Myocyte (in vitro differentiated cells): ENCODE data around the gene CIC. TPM values are rescaled to one million over a fixed set of nuclear protein-coding genes. Genes with fewer than 3 reads are reported as not detected.

Experiments used
- DNase-seq: peaks from one replicate; pipeline ENCODE4 v3.0.0-alpha.2; 2012; ENCODE audit warnings: low read depth
- total RNA-seq: library from RNA; depleted of rRNA; stranded (reverse); fragments of >200 nt; gene quantifications from 2 replicates; pipeline ENCODE4 v1.2.3, GENCODE V29; 2014

The CIC gene
- total RNA-seq, 1 donor from 2014 or later = 49.0 TPM

DNA sequence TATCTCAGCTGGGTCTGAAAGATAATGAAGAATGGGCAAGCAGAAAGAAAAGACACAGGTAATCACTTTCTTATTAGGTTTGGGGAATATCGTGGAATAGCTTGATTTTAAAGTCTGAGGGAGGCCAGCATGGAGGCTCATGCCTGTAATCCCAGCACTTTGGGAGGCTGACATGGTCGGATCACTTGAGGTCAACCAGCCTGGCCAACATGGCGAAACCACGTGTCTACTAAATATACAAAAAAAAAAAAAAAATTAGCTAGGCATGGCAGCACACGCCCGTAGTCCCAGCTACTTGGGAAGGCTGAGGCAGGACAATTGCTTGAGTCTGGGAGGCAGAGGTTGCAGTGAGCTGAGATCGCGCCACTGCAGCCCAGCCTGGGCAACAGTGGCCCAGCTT lies 34.8 kb downstream of the CIC start:
- no peak for DNase-seq

DNA sequence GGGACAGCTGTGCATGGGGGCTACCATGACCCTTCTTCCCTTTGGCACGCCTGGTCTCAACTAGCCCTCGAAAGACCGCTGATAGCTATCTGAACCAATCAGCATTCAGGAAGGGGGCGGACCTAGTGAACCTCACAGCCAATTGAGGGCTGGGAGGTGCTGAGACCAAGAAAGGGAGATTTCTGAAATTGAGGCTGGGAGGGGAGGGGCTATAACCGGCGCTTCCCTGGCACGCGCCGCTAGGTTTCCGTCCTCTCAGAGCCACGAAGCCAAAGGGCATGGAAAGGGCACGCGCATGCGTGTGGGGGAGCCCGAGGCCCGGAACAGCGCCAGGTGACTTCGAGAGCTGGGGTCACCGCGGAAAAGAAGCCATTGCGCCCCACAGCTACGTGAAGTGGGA lies 37.6 kb downstream of the CIC start:
- DNase-seq = no peak

DNA sequence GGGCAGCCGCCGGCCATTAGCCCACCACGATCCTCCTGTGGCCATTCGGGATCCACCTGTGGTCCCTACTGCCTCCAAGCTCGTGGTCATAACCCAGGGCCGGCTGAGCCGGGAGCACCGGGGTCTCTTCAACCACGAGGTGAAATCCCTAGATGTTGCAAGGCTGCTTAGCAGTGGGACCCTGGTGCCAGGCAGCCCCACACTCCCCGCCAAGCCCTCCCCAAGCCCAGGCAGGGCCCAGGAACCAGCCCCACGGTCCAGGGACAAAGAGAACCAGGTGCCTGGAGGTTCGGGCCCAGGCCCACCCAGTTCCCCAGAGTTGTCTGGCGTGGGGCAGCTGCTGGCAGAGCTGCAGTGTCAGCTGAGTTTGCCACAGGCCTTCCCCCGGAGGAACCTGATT lies 40.6 kb downstream of the CIC start:
- no peak for DNase-seq

DNA sequence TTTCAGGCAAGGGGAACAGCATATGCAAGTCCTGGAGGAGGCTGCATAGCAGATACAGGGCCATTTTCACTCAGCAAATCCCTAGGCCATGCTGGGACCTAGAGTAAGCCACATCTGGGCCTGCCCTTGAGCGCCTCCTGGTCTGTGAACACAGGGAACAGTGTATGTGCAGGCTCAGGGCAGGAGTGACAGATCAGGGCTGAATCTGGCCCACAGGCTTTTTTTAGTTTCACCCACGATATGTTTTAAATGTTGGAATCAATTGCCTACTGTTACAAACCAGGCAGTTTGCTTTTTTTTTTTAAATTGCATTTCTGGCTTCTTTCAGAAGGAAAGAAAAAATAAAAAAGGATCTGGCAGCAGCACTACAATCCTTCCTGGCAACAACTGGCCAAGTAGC lies 42.6 kb downstream of the CIC start:
- no peak for DNase-seq

DNA sequence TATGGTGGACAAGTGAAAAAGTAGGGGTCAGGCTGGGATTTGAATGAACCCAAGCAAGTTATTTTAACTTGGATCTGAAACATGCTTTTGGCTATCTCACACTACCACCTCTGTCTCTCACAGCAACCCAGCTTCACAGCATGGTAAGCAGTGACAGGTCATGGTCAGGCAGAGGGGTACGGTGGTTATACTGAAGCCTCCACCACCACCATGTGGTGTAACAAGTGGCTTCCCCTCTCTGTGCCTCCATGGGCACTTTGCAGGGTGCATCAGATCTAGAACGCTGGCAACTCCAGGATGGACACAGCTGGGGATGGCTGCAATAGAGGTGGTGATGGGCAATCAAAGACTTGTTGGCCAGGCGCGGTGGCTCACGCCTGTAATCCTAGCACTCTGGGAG lies 43.3 kb downstream of the CIC start:
- DNase-seq = no peak

DNA sequence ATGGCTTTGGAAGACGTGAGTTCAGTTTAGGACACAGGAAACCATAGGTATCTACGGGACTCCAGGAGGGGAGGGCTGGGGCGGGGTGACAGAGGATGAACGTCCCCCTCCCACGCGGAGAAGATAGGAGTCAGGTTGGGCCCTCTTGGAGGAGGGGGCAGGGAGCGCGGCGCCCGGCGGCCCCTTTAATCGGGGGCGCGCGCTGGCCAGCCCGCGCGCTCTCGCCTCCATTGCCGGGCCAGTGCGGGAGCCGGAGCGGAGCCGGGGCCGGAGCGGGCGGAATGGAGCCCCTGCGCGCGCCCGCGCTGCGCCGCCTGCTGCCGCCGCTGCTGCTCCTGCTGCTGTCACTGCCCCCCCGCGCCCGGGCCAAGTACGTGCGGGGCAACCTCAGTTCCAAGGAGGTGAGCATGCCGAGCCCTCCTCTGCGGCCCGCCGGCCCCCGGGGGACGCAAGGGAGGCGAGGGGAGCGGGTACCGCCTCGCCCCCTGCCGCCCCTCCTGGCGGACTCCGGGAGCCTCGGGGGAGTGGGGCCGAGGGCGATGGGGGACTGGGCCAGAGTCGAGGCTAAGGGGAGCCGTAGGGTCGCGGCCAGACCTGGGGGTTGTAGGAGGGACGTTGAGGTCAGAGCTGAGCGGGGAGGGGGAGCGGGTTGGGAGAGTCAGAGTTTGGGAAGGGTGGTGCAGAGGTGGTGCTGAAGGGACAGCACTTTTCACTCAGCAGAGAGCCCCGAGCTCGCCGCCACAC lies 44.2 kb downstream of the CIC start, which contains the start of gene TMEM145:
TMEM145 (plus strand) TSS at position 214 of the 744 bp plus-strand sequence; CDS start at position 282, 68 bp downstream.
- DNase-seq = peak; percentile 64

DNA sequence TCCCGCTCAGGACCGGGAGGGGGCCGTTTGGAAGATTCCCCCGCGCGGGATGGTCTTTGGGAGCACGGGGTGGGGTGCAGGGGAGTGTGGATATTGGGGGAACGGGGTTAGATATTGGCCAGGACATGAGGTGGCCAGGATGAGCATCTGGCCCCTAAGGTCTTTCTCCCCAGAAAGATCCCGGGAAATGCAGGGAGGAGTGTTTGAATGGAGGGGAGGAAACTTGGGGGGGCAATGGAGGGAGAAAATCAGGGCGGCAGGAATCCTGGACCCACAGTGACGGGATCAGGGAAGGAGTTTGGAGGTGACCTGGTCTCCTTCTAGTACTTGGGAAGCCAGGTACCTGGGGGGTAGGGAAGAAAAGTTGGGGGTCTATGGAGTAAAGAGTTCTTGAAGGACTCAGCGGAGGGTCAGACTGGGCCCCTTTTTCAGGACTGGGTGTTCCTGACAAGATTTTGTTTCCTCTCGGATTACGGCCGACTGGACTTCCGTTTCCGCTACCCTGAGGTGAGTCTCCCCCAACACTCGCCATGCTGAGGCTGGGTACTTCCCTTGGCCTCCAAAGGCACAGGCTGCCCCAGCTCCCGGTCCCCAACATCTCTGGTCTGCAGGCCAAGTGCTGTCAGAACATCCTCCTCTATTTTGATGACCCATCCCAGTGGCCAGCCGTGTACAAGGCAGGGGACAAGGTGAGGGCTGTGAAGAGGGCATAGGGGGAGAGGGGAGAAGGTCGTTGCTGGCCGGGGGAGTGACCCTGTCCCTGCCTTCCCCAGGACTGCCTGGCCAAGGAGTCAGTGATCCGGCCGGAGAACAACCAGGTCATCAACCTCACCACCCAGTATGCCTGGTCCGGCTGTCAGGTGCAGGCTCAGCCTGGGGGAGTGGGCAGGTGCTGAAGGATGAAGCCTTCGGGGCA lies 45.0 kb downstream of the CIC start:
- DNase-seq = no peak

DNA sequence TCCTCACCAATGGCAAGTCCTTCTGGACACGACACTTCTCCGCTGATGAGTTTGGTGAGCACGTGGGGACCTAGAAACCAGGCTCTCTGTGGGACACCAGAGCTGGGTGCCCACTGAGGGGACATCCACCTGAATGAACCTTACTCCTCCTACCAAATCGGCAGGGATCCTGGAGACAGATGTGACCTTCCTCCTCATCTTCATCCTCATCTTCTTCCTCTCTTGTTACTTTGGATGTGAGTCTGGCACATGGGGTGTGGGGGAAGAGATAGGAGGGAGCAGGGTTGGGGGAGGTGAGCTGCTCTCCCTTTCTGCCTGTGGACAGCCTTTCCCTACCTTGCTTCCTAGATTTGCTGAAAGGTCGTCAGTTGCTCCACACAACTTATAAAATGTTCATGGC lies 46.0 kb downstream of the CIC start:
- DNase-seq = no peak

DNA sequence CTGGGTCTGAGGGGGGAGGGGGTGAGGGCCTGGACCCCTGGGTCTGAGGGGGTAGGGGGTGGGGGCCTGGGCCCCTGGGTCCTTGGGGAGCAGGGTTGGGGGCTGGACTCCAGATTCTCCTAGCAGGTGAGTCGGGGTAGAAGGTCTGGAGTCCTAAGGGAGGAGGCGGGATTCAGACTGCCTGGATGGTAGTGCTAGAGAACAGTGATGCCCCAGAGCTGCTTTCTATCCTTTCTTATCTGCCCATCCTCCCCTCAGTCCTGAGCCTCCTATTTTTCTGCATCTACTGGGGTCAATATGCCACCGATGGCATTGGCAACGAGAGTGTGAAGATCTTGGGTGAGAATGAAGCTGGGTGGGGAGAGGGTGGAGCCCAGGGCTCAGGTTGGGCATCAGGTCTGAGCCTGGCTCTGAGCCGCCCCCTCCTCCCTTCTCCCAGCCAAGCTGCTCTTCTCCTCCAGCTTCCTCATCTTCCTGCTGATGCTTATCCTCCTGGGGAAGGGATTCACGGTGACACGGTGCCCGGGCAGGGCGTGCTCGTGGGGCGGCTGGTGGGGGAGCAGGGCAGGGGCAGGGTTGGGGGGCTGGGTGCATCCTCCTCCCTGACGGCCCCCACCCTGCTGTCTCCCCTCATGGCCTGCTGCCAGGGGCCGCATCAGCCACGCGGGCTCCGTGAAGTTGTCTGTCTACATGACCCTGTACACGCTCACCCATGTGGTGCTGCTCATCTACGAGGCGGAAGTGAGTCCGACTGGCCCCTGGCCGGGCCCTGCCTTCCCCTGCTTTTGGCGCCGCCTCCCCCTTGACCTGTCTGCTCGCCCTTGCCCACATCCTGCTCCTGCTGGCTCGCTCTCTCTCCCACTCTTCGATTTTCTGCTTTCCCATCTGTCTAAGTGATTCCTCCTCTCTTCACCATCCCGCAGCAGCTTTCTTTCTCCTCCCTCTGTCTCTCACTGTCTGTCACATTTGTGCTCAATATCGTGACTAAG lies 47.5 kb downstream of the CIC start:
- DNase-seq = peak; percentile 18

DNA sequence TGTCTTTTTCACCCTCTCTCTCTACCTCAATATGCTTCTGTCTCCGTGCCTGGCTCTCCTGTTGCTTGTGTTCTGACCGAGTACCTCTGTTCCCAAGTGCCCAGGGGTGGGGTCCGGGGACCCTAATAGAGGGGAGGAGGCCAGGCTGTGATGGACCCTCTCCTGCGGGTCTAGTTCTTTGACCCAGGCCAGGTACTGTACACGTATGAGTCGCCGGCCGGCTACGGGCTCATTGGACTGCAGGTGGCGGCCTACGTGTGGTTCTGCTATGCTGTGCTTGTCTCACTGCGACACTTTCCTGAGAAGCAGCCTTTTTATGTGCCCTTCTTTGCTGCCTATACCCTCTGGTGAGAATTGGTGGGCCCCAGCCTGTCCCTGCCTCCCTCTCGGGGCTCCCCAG lies 48.5 kb downstream of the CIC start:
- no peak for DNase-seq

DNA sequence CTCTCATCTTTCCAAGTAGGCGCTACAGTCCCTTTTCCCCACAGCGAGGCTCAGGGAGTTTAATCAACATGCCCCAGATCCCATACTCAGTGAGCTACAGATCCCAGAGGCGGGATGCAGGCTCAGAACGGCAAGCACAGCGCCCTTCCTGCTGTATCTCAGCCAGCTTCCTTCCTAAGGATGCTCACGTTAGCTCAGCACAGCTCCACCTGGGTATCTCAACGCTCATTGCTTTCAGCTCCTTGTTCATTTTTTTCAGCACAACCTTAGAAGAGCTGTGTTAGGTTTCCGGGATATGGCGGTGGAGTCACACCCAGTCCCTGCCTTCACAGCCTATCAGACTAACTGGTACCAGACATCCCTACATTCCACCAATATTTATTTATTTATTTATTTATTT lies 53.3 kb downstream of the CIC start:
- DNase-seq = no peak

DNA sequence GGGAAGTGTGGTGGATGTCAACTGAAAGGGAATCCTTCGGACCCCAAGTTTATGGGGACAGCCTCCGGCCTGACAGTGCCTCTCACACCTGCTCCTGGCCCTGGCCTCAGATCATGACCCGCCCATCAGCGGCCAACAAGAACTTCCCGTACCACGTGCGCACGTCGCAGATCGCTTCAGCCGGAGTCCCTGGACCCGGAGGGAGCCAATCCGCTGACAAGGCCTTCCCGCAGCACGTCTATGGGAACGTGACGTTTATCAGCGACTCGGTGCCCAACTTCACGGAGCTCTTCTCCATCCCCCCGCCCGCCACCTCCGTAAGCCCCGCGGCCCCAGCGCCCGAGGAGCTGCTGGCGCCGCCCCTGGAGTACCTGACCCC lies 54.4 kb downstream of the CIC start:
- DNase-seq = no peak

DNA sequence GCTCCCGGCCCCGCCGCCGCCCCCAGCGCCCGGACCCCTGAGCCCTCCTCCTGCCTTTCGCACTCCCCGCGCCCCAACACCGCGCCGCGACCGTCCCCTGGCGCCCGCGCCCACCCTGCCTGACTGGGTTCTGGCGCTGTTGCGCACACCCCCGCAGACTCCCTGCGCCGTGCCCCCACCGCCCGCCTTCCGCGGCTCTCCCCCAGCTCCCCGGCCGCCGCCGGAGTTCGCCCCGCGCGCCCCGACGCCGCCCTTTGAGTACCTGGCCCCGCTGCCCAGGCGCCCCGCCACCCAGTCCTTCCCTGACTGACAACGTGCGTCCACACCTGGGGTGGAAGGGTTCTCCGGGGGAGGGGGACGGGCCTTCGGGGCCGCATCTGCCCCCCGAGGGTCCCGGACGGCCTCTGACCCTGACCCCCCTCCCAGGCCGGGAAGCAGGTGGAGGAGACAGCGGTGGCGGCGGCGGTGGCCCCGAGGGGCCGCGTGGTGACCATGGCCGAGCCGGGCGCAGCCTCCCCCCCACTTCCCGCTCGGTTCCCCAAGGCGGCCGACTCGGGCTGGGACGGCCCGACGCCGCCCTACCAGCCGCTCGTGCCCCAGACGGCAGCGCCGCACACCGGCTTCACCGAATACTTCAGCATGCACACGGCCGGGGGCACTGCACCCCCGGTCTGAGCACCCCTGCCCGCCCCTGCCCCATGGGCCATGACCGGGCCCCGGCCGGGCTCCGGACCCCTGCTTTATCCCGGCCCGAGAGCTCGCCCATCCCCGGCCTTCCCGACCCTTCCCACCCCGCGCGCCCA lies 55.0 kb downstream of the CIC start:
- DNase-seq = no peak

DNA sequence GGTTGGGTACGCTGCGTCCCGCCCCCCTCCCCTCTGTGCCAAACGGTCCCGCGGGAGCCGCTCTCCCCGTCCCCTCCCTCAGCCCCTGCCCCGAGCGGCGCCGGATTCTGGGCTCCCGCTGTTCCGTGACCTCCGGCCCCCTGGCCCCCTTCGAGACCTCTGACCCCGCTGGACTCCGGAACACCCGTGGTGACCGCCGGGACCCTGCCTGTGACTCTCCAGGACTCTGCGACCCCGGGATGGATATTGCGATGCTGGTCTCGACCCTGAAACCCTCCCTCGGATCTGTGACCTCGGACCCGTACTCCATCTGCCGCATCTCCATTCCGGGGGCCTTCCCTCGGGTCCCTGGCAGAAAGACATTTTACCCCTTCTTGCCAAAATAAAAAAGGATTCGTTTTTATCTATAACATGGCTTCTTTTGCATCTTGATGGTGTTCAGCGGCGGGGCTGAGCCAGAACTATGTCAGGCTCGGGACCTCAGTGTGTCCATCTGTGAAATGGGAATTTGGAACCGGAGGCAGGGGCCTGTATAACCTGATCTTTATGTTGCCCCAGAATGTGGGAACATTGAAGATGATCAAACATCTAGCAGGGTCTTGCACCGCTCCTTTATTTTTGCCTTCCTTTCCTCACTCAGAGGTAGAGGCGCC lies 55.7 kb downstream of the CIC start:
- no peak for DNase-seq

DNA sequence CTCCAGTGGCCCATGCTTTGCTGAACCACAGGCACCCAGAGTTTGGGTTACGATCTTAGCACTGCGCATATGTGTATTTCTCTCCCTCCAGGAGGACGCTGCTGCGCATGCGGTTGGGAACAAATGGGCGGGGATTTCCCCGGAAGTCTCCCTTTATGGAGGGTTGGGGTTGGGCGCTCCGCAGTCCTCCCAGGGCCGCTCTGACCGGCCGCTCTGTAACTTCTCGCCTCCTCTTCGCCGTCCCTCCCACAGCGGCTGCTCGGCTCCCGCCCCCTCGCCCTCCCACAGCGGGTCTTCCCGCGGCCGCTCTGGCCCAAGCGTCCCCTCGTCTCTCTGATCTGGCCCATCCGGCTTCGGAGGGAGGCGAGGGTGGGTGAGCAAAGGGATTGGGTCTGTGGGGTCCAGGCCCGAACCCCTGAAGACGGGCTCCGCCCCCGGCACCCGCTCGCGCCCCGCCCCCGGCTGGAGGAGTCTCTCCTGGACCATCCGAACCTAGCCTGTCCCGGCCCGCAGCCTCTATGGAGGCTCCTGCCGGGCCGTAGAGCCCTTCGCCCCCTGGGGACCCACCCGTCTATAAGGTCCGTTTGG lies 56.4 kb downstream of the CIC start, which contains the start of gene MEGF8:
MEGF8 (plus strand) TSS at position 328 of the 588 bp plus-strand sequence. CDS start 609 bp downstream, outside the sequence.
- DNase-seq = peak; percentile 99

DNA sequence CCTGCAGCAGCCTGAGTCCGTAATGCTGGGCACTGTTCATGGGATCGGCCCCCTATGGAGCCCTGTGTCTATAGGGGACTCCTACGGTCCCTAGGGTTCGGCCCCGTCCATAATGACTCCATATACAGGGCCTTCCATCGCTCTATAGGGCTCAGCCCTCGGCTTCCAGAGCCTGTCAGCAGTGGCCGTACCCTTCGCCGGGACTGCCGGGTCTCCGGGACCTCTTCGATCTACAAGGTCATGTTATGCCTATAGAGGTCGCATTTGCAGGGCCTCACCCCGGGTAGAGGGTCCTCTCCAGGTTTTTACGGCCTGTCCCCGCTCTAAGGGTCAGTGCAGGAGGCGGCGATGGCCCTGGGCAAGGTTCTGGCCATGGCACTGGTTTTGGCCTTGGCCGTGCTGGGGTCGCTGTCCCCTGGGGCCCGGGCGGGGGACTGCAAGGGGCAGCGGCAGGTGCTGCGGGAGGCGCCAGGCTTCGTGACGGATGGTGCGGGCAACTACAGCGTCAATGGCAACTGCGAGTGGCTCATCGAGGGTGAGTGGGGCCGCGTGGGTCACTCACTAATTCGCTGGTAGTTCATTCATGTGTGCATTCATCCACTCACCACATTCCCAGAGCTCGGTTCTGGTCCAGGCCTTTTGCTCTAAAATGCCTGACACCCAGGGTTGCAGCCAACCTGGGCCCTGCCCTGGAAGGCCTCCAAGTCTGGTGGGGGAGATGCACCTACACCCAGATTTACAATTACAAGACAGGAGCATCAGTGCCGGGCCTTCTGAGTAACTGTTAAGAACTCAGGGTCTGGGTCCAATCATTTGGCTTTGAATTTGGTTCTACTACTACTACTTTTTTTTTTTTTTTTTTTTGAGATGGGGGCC lies 57.1 kb downstream of the CIC start:
- DNase-seq = peak; percentile 61

DNA sequence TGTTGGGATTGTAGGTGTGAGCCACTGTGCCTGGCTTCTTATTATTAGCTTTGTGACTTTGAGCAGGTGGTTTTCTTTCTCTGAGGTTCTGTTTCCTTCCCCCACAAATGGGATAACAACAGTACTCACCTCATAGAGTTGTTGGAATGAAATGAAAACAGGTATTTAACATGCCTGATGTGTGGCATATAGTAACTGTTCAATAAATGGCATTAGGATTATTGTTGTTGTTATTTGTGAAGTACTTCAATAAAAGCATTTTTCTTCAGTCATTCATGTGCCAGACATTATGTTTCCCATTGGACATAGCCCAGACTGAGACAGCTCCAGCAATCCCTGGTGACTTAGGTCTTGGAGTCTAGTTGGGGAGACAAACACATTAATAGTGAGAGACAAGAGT lies 57.9 kb downstream of the CIC start:
- DNase-seq = no peak

DNA sequence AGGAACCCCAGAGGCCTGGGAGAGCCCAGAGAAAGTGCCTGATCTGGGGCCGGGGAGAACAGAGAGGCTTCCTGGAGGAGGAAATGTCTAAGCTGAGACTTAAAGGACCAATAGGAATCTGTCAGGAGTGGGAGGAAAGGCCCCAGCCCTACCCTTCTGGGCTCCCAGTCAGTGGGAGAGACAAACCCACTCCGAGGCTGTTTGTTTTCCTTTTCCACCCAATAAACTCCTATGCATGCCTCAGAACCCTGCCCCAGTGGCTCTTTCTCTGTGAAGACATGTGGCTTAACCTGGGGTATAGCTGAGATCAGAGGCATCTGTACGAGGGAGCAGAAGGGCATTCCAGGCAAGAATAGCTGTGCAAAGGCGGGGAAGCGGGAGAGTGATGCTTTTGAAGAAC lies 58.3 kb downstream of the CIC start:
- DNase-seq = no peak
